EL (cell line): ENCODE results near the gene ATP1B3.
"Not testable (repeated sequence)": the region's sequence is repeated elsewhere in the genome, so short reads cannot be mapped to it uniquely, and the experiment has no call there.

Experiments used
- DNase-seq: peaks from one replicate; pipeline ENCODE4 v3.0.0-alpha.2; 2016

Gene ATP1B3

GRCh38 chr3:141876381-141876890 lies at the start of gene ATP1B3:
Gene ATP1B3 (plus strand): TSS chr3:141876643. CDS start chr3:141876802, 159 bp downstream.
- peak; percentile 85 for DNase-seq

GRCh38 chr3:141828487-141828886 lies 48.0 kb upstream of the ATP1B3 start:
- DNase-seq = no peak

GRCh38 chr3:141828890-141829289 lies 47.6 kb upstream of the ATP1B3 start:
- peak; percentile 23 for DNase-seq

- no peak for DNase-seq
Observed at GRCh38 chr3:141830508-141830907, 45.9 kb upstream of the ATP1B3 start.

- DNase-seq = no peak
Observed at GRCh38 chr3:141834292-141834691, 42.2 kb upstream of the ATP1B3 start.

- DNase-seq = no peak
Observed at GRCh38 chr3:141835557-141836229, 40.8 kb upstream of the ATP1B3 start.

GRCh38 chr3:141839389-141839788 lies 37.1 kb upstream of the ATP1B3 start:
- DNase-seq = no peak

- peak; percentile 8 for DNase-seq
Observed at GRCh38 chr3:141840737-141841544, 35.5 kb upstream of the ATP1B3 start.

- DNase-seq = no peak
Observed at GRCh38 chr3:141844108-141844507, 32.3 kb upstream of the ATP1B3 start.

- no peak for DNase-seq
Observed at GRCh38 chr3:141844812-141845211, 31.6 kb upstream of the ATP1B3 start.

GRCh38 chr3:141845407-141846049 lies 30.9 kb upstream of the ATP1B3 start:
- no peak for DNase-seq

GRCh38 chr3:141846050-141846433 lies 30.4 kb upstream of the ATP1B3 start:
- no peak for DNase-seq

- DNase-seq = not testable (repeated sequence)
Observed at GRCh38 chr3:141848159-141848748, 28.2 kb upstream of the ATP1B3 start.

- DNase-seq = no peak
Observed at GRCh38 chr3:141849056-141849815, 27.2 kb upstream of the ATP1B3 start.

GRCh38 chr3:141851411-141851810 lies 25.0 kb upstream of the ATP1B3 start:
- DNase-seq = no peak

- DNase-seq = no peak
Observed at GRCh38 chr3:141853081-141853601, 23.3 kb upstream of the ATP1B3 start.

GRCh38 chr3:141853629-141854168 lies 22.7 kb upstream of the ATP1B3 start:
- DNase-seq = no peak

- DNase-seq = no peak
Observed at GRCh38 chr3:141854599-141854998, 21.8 kb upstream of the ATP1B3 start.

GRCh38 chr3:141858312-141858711 lies 18.1 kb upstream of the ATP1B3 start:
- peak; percentile 18 for DNase-seq

- no peak for DNase-seq
Observed at GRCh38 chr3:141859651-141860050, 16.8 kb upstream of the ATP1B3 start.

- DNase-seq = no peak
Observed at GRCh38 chr3:141860086-141860669, 16.3 kb upstream of the ATP1B3 start.
